Suprapubic skin (tissue), 3 donors: Measurements from ENCODE around the gene RNF144B.

ENCODE experiments used
- CTCF ChIP-seq, 2 donors: fragments of 200-600 bp in 1 of 2; fragments of 450-650 bp in 1 of 2; sonication (generic) in 1 of 2; IDR thresholded peaks; one replicate each; pipeline ENCODE4 v1.5.1; 2016 to 2019; ENCODE audit warnings: antibody characterized with exemption in 2 of 2, mild to moderate bottlenecking in 1 of 2, moderate library complexity in 1 of 2
- EP300 ChIP-seq: sonication (generic); formaldehyde crosslinking; IDR thresholded peaks from one replicate; pipeline ENCODE4 v1.6.1; 2017; ENCODE audit warnings: antibody characterized with exemption

GRCh38 chr6:18339599-18339998 lies 47.6 kb upstream of the RNF144B start:
- TF ChIP-seq CTCF (IDR thresholded peaks at IDR 0.05), result no peak
- no peak for TF ChIP-seq EP300
